H1 (cell line): ENCODE measurements around the gene NAA16. TPM values are rescaled to one million over a fixed set of nuclear protein-coding genes. Genes with fewer than 3 reads are reported as not detected.

Experiments used
- CTCF ChIA-PET: fragments of 300-600 bp; sonication (Branson Sonifier 250); formaldehyde crosslinking; loops from one replicate; lab custom pipeline; 2021; ENCODE audit not compliant: partially characterized antibody; lab: Charles Lee
- POLR2A ChIA-PET: fragments of 300-600 bp; sonication (Branson Sonifier 250); formaldehyde crosslinking; loops from one replicate; lab custom pipeline; 2021; ENCODE audit warnings: inconsistent platforms; ENCODE audit not compliant: partially characterized antibody; lab: Charles Lee
- DNase-seq, 2 experiments: peaks; one replicate each; pipeline versions ENCODE4 v3.0.0 to v3.0.0-alpha.2; 2010 to 2022; ENCODE audit warnings: low spot score in 2 of 2, low read depth in 1 of 2, mixed read lengths in 1 of 2
- FAIRE-seq: peaks from 2 replicates; lab custom pipeline; 2011; peaks lifted over from hg19 to GRCh38; lab: Jason Lieb, UNC
- H2AFZ ChIP-seq: 2 replicates; pipeline ENCODE4 v1.8.1; 2012; ENCODE audit warnings: low read length, inconsistent platforms
- H2AK5ac ChIP-seq: 2 replicates; pipeline ENCODE4 v1.6.1; 2013; ENCODE audit warnings: low read depth, low read length
- H2BK120ac ChIP-seq: replicated peaks from 2 replicates; pipeline ENCODE3; 2013; ENCODE audit warnings: low read depth, low read length, inconsistent platforms
- H2BK12ac ChIP-seq: 2 replicates; pipeline ENCODE4 v1.6.1; 2013; ENCODE audit warnings: low read depth, low read length
- H2BK15ac ChIP-seq: 2 replicates; pipeline ENCODE4 v1.6.1; 2013; ENCODE audit warnings: low read length
- H2BK20ac ChIP-seq: 2 replicates; pipeline ENCODE4 v1.6.1; 2013; ENCODE audit warnings: low read length
- H2BK5ac ChIP-seq: 2 replicates; pipeline ENCODE4 v1.6.1; 2013; ENCODE audit warnings: low read depth, low read length
- H3K14ac ChIP-seq: 2 replicates; pipeline ENCODE4 v1.6.1; 2013; ENCODE audit warnings: inconsistent platforms; ENCODE audit not compliant: insufficient read length
- H3K18ac ChIP-seq: 2 replicates; pipeline ENCODE4 v1.6.1; 2013; ENCODE audit warnings: low read length; ENCODE audit errors: extremely low read depth
- H3K23ac ChIP-seq: 2 replicates; pipeline ENCODE4 v1.6.1; 2013; ENCODE audit warnings: inconsistent platforms; ENCODE audit not compliant: insufficient read length
- H3K23me2 ChIP-seq: 2 replicates; pipeline ENCODE4 v1.6.1; 2013; ENCODE audit warnings: low read depth, low read length
- H3K27ac ChIP-seq: 2 replicates; pipeline ENCODE4 v1.6.1; 2011; ENCODE audit warnings: low read depth, low read length, inconsistent platforms
- H3K27me3 ChIP-seq, 4 experiments: replicated peaks in 1 of 4; 1 replicate in 1 of 4; 2 replicates in 3 of 4; pipeline versions ENCODE4 v1.6.1 to v1.8.1; 2011 to 2013; ENCODE audit warnings: low read length in 3 of 4, mild to moderate bottlenecking in 3 of 4, inconsistent platforms in 2 of 4, mixed read lengths in 2 of 4, moderate library complexity in 1 of 4; ENCODE audit not compliant: control insufficient read depth in 3 of 4, insufficient read depth in 3 of 4; ENCODE audit errors: extremely low read depth in 1 of 4
- H3K36me3 ChIP-seq, 4 experiments: 2 replicates each; pipeline versions ENCODE4 v1.6.1 to v1.8.1; 2011 to 2013; ENCODE audit warnings: mild to moderate bottlenecking in 4 of 4, low read length in 3 of 4, moderate library complexity in 2 of 4, control low read depth in 1 of 4, inconsistent platforms in 1 of 4; ENCODE audit not compliant: insufficient read depth in 4 of 4, control insufficient read depth in 2 of 4
- H3K4ac ChIP-seq: replicated peaks from 2 replicates; pipeline ENCODE3; 2013; ENCODE audit warnings: low read length, low read depth, mixed read lengths, inconsistent platforms; ENCODE audit not compliant: insufficient read length
- H3K4me1 ChIP-seq, 4 experiments: replicated peaks in 1 of 4; 1 replicate in 1 of 4; 2 replicates in 3 of 4; pipeline versions ENCODE4 v1.6.1 to v1.8.1; 2011 to 2013; ENCODE audit warnings: low read length in 3 of 4, inconsistent platforms in 2 of 4, mixed read lengths in 1 of 4; ENCODE audit not compliant: insufficient read depth in 4 of 4, control insufficient read depth in 3 of 4
- H3K4me2 ChIP-seq, 2 experiments: 2 replicates each; pipeline versions ENCODE4 v1.6.1 to v1.8.1; 2011 to 2013; ENCODE audit warnings: low read depth in 2 of 2, low read length in 2 of 2, control low read depth in 1 of 2, inconsistent platforms in 1 of 2, mild to moderate bottlenecking in 1 of 2; ENCODE audit not compliant: insufficient read depth in 1 of 2
- H3K4me3 ChIP-seq, 4 experiments: fragments of 200-600, 300-600 bp in 1 of 4; sonication (generic), shearing (Covaris generic), sonication (Bioruptor Twin) in 1 of 4; 2 replicates each; pipeline versions ENCODE4 v1.5.1 to v1.8.1; 2011 to 2016; ENCODE audit warnings: low read length in 4 of 4, low read depth in 3 of 4, control low read depth in 2 of 4, inconsistent platforms in 2 of 4, mild to moderate bottlenecking in 2 of 4, mixed read lengths in 1 of 4, moderate library complexity in 1 of 4; ENCODE audit not compliant: insufficient read depth in 2 of 4; ENCODE audit errors: extremely low read depth in 1 of 4
- H3K56ac ChIP-seq: replicated peaks from 2 replicates; pipeline ENCODE3; 2013; ENCODE audit warnings: low read depth, mild to moderate bottlenecking, mixed read lengths, low read length, inconsistent platforms; ENCODE audit not compliant: insufficient read length
- H3K79me1 ChIP-seq: 2 replicates; pipeline ENCODE4 v1.6.1; 2013; ENCODE audit warnings: low read depth, low read length, control low read depth
- H3K79me2 ChIP-seq, 2 experiments: 2 replicates each; pipeline versions ENCODE4 v1.6.1 to v1.8.1; 2012 to 2013; ENCODE audit warnings: low read length in 2 of 2, mild to moderate bottlenecking in 2 of 2, inconsistent platforms in 1 of 2; ENCODE audit not compliant: insufficient read depth in 2 of 2, control insufficient read depth in 1 of 2
- H3K9ac ChIP-seq, 4 experiments: replicated peaks in 1 of 4; 1 replicate in 1 of 4; 2 replicates in 3 of 4; pipeline versions ENCODE4 v1.6.1 to v1.8.1; 2011 to 2013; ENCODE audit warnings: low read depth in 3 of 4, low read length in 3 of 4, control low read depth in 2 of 4, mild to moderate bottlenecking in 2 of 4, moderate library complexity in 2 of 4, inconsistent platforms in 1 of 4; ENCODE audit errors: extremely low read depth in 1 of 4
- H3K9me3 ChIP-seq, 2 experiments: 2 replicates each; pipeline versions ENCODE4 v1.6.1 to v1.8.1; 2012 to 2013; ENCODE audit warnings: mild to moderate bottlenecking in 2 of 2, moderate library complexity in 2 of 2, control low read depth in 1 of 2, inconsistent platforms in 1 of 2, low read depth in 1 of 2, low read length in 1 of 2, mixed read lengths in 1 of 2; ENCODE audit not compliant: insufficient read depth in 2 of 2
- H4K20me1 ChIP-seq, 2 experiments: replicated peaks in 1 of 2; 2 replicates each; pipeline versions ENCODE3 to v1.8.1; 2011 to 2013; ENCODE audit warnings: inconsistent platforms in 2 of 2, low read length in 2 of 2, mild to moderate bottlenecking in 1 of 2; ENCODE audit not compliant: insufficient read depth in 2 of 2, control insufficient read depth in 1 of 2
- H4K5ac ChIP-seq: 2 replicates; pipeline ENCODE4 v1.6.1; 2013; ENCODE audit warnings: low read length, low read depth, mixed read lengths, inconsistent platforms; ENCODE audit not compliant: insufficient read length
- H4K8ac ChIP-seq: 2 replicates; pipeline ENCODE4 v1.8.0; 2013; ENCODE audit warnings: mild to moderate bottlenecking, moderate library complexity, low read length, inconsistent platforms; ENCODE audit not compliant: insufficient read depth; ENCODE audit errors: extremely low read depth
- H4K91ac ChIP-seq: replicated peaks from 2 replicates; pipeline ENCODE3; 2013; ENCODE audit warnings: low read length, mixed read lengths, inconsistent platforms; ENCODE audit not compliant: insufficient read length
- BRCA1 ChIP-seq: IDR thresholded peaks from 2 replicates; pipeline ENCODE4 v1.6.1; 2012; ENCODE audit warnings: low read depth, low read length, improper control_type of control experiment
- CREB1 ChIP-seq: IDR thresholded peaks from 2 replicates; pipeline ENCODE4 v1.6.1; 2012; ENCODE audit warnings: inconsistent platforms
- CTBP2 ChIP-seq: IDR thresholded peaks from 2 replicates; pipeline ENCODE4 v1.7.0; 2011; ENCODE audit warnings: borderline replicate concordance, mild to moderate bottlenecking, moderate library complexity, mixed read lengths, low read length; ENCODE audit not compliant: insufficient read depth, insufficient read length
- GTF2F1 ChIP-seq: IDR thresholded peaks from 2 replicates; pipeline ENCODE4 v1.6.1; 2012; ENCODE audit warnings: low read depth, low read length, improper control_type of control experiment, borderline replicate concordance
- NRF1 ChIP-seq: IDR thresholded peaks from 2 replicates; pipeline ENCODE4 v1.6.1; 2011; ENCODE audit warnings: mild to moderate bottlenecking, low read depth, low read length, improper control_type of control experiment
- SAP30 ChIP-seq: fragments of 300-600 bp; sonication (generic); IDR thresholded peaks from 2 replicates; pipeline ENCODE4 v1.7.1; 2012; ENCODE audit warnings: low read length, moderate library complexity, mild to moderate bottlenecking, inconsistent platforms; ENCODE audit not compliant: insufficient read depth, insufficient replicate concordance
- SIX5 ChIP-seq: IDR thresholded peaks from 2 replicates; pipeline ENCODE4 v1.6.1; 2011; ENCODE audit warnings: mild to moderate bottlenecking, low read depth, low read length
- TAF1 ChIP-seq: IDR thresholded peaks from 2 replicates; pipeline ENCODE4 v1.6.1; 2011; ENCODE audit warnings: mild to moderate bottlenecking, low read depth, low read length
- TEAD4 ChIP-seq: IDR thresholded peaks from 2 replicates; pipeline ENCODE4 v1.6.1; 2012; ENCODE audit warnings: low read depth, low read length, inconsistent platforms, mixed read lengths
- YY1 ChIP-seq: IDR thresholded peaks from 2 replicates; pipeline ENCODE4 v1.6.1; 2011; ENCODE audit warnings: low read depth, mild to moderate bottlenecking, low read length
- ZNF274 ChIP-seq: IDR thresholded peaks from 2 replicates; pipeline ENCODE4 v1.7.0; 2012; ENCODE audit warnings: low read length, borderline replicate concordance; ENCODE audit errors: extremely low read depth
- WGBS, 2 experiments: shearing (Covaris generic) in 1 of 2; methylation state at CpG; one replicate each; pipeline versions ENCODE4 v1.1.6 to v1.1.7; 2013 to 2015; ENCODE audit warnings: low lambda C conversion rate in 2 of 2, mixed read lengths in 2 of 2, inconsistent platforms in 1 of 2, low coverage in 1 of 2, missing lambda C conversion rate in 1 of 2; ENCODE audit not compliant: insufficient replicate concordance in 2 of 2, insufficient coverage in 1 of 2, insufficient read length in 1 of 2; ENCODE audit errors: extremely low coverage in 1 of 2, missing lambda C conversion rate in 1 of 2; 5-methylcytosine and 5-hydroxymethylcytosine counted together
- polyA plus RNA-seq, 7 experiments: library from polyadenylated mRNA; depleted of rRNA in 3 of 7; stranded (reverse) in 5 of 7; unstranded in 2 of 7; fragments of >200 nt in 5 of 7; fragments of 200-250 nt in 2 of 7; gene quantifications; 1 replicate in 5 of 7; 2 replicates in 1 of 7; 4 replicates in 1 of 7; pipeline versions ENCODE4 v1.2.1 to v1.2.3, GENCODE V29; 2011 to 2013; ENCODE audit warnings: missing spikeins in 2 of 7, mixed read lengths in 2 of 7
- total RNA-seq: library from RNA; stranded (reverse); fragmentation: NEBNext Ultra II Directional; extraction: Animal tissue kit (Norgen Biotek cat#: 25700); gene quantifications from 2 replicates; pipeline ENCODE4 v1.2.1, GENCODE V29; 2021

Gene NAA16
- total and polyA plus RNA-seq, 2 of the 8 experiments (the other 6 are each of a cell fraction or from before 2014, with no cell fraction given): 11.4 to 40.0 TPM

GRCh38 chr13:41271456-41272285 is 39.4 kb upstream of the NAA16 start:
- Histone ChIP-seq H3K23me2 (no peaks in the 10 kb centered on the region), H4K20me1 (no peaks in the 10 kb centered on the region), H2BK120ac (no peak overlapping the region), H3K14ac (no peak overlapping the region), H3K36me3 (no peaks in the 10 kb centered on the region)
- TF ChIP-seq GTF2F1: no peak
- no peak for TF ChIP-seq SAP30
- no peak for TF ChIP-seq NRF1
- TF ChIP-seq TEAD4: no peak
- TF ChIP-seq CREB1: no peak
- TF ChIP-seq YY1: no peak
- no peak for TF ChIP-seq BRCA1
- no peak for TF ChIP-seq ZNF274
- TF ChIP-seq CTBP2: no peak
- no peak for TF ChIP-seq TAF1
- TF ChIP-seq SIX5: no peak
- TF ChIP-seq, all 59 proteins: peak for 0
- Histone ChIP-seq H2BK20ac (no peak overlapping the region), H3K4ac (no peak overlapping the region), H3K9me3 (peaks cover 27% of the 10 kb centered on the region in 2 experiments), H4K91ac (no peak overlapping the region), H3K27me3 (no peaks in the 10 kb centered on the region), H2BK5ac (no peak overlapping the region), H3K4me1 (peaks cover 0 to 2% (median 0%) of the 10 kb centered on the region in 4 experiments; a peak in 1 of 7 replicates), H3K4me2 (no peak overlapping the region), H3K79me1 (no peaks in the 10 kb centered on the region), H3K9ac (no peak overlapping the region), H3K4me3 (no peak overlapping the region), H2AK5ac (no peak overlapping the region), H4K8ac (no peak overlapping the region), H3K56ac (no peak overlapping the region), H2BK15ac (no peak overlapping the region), H4K5ac (no peak overlapping the region), H2AFZ (no peak overlapping the region), H3K79me2 (no peaks in the 10 kb centered on the region), H3K23ac (no peak overlapping the region), H3K27ac (no peak overlapping the region), H2BK12ac (no peak overlapping the region), H3K18ac (no peak overlapping the region)
- no peak for DNase-seq
- POLR2A ChIA-PET: no interaction called here
- whole genome bisulfite sequencing, 2 experiments: 89% methylated on average over 6 of the region's 6 CpGs; no CpG with 5 or more reads in 1 of the 2 experiments
- CTCF ChIA-PET: interaction anchor here (2.3 kb wide), 1 partner anchor 27 kb away, joined by 8 read pairs; no protein-coding TSS in a partner anchor
- no peak for FAIRE-seq
